Cardiac fibroblast (primary cell): ENCODE data around the gene TSPYL4.
A peak's percentile ranks its signal among the peaks of the same experiment; 100 is the strongest.

ENCODE experiments used
- DNase-seq, 2 donors: peaks; one replicate each; pipeline versions ENCODE4 v3.0.0 to v3.0.0-alpha.2; 2010; ENCODE audit warnings: low read depth in 2 of 2
- H3K4me3 ChIP-seq, 2 donors: replicated peaks in 1 of 2; 1 replicate in 1 of 2; 2 replicates in 1 of 2; pipeline ENCODE4 v1.5.1; 2011; ENCODE audit warnings: low read depth in 2 of 2, low read length in 2 of 2, mild to moderate bottlenecking in 2 of 2, moderate library complexity in 1 of 2
- TF ChIP-seq, protein P1 (sequence below): IDR thresholded peaks from one replicate; pipeline ENCODE4 v1.5.1; 2011; ENCODE audit warnings: low read depth, mild to moderate bottlenecking, low read length, inconsistent platforms

The TSPYL4 gene

DNA sequence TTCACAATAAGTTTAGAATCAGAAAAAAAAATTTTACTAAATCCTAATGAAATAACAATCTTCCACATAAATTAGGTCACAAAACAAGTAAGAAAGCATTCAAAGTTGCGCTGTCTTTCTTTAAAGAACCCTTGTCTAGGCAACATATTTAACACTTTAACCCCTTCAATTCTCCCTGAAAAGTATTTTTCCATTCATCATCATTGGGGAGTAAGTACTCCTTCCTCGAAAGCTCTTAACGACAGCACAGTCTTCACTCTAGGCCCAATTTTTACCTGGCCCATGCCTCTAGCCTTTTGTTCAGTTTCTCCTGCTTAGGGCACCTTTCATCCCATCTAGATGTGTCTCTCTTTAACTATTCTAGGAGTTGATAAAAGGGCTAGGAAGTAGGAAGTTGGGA is 23.2 kb upstream of the TSPYL4 start:
- H3K4me3 ChIP-seq = peak overlapping the region; percentile 27 to 61
- TF ChIP-seq, protein P1, sequence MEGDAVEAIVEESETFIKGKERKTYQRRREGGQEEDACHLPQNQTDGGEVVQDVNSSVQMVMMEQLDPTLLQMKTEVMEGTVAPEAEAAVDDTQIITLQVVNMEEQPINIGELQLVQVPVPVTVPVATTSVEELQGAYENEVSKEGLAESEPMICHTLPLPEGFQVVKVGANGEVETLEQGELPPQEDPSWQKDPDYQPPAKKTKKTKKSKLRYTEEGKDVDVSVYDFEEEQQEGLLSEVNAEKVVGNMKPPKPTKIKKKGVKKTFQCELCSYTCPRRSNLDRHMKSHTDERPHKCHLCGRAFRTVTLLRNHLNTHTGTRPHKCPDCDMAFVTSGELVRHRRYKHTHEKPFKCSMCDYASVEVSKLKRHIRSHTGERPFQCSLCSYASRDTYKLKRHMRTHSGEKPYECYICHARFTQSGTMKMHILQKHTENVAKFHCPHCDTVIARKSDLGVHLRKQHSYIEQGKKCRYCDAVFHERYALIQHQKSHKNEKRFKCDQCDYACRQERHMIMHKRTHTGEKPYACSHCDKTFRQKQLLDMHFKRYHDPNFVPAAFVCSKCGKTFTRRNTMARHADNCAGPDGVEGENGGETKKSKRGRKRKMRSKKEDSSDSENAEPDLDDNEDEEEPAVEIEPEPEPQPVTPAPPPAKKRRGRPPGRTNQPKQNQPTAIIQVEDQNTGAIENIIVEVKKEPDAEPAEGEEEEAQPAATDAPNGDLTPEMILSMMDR = no peak
- no peak for DNase-seq

DNA sequence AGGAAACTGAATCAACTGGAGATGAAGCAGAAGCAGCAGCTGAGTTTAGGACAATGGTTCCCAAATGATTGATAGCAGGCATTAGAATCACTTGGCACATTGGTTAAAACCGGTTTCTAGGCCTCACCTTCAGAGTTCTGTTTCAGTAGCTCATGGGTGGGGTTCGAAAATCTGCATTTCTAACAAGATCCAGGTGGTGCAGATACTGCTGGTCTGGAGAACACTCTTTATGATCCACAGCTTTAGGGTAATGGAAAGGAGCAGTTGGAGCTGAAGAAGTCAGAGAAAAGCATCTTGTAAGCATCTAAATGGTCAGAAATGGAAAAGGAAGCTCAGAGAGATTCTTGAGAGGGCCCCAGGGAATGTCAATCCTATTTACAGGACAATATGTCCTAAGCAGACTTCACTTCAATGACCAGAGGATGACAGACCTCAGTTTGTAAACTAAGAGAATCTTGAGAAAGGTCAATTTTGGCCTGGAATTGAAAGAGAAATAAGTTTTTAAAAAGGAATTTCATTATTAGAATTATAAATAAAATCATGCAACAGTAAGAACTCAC is 17.4 kb upstream of the TSPYL4 start:
- no peak for DNase-seq
- TF ChIP-seq, protein P1 = no peak
- H3K4me3 ChIP-seq = no peak overlapping the region

DNA sequence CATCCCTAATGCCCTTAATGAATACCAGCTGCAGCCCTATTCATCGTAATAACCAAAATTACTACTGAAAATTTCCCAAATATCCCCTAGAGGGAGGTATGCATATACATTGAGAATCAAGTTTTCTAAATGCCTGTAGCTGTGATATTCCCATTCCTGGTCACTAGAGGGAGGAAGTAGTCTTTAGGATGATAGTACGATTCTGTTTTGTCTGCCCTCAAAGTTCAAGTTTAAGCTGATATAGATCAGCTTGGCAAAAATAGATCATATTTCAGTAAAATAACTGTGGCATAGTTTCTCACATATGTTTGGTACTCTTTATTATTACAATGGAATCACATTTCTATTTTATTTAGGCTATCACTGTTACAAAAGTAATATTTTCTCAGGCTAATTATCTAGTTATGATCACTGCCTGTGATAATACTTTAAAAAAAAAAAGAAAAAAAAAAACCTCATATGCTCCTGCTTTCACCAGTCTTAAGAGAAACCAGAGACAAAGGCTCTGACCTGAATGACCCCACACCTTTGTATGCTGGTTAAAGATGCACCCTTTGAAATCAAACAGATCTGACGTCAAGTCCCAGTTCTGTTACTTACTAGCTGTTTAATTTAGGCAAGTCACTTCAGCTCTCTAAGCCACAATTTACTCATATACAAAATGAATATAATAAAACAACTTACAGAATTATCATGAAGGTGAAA is 14.9 kb upstream of the TSPYL4 start:
- peak; percentile 86 to 90 for DNase-seq
- TF ChIP-seq, protein P1 = peak; percentile 84

DNA sequence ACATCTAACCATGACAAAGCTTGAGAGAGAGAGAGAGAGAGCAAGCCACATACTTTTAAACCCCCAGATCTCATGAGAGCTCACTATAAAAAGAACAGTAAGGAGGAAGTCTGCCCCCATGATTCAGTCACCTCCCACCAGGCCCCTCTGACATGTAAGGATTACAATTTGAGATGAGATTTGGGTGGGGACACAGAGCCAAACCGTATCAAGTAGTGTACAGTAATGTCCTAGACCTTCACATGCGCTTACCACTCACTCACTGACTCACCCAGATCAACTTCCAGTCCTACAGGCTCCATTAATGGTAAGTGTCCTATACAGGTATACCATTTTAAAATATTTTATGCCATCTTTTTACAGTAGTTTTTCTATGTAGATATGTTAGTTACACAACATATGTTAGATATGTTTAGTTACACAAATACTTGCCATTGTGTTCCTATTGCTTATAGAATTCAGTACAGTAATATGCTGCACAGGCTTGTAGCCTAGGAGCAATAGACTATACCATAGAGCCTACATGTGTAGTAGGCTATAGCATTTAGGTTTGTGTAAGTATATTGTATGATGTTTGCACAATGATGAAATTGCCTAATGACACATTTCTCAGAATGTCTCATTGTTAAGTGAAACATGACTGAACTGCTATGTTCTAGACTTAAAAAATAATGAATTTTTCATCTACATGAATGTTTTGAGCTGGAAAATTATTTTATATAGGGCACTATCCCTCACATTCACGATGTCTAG is 14.1 kb upstream of the TSPYL4 start:
- H3K4me3 ChIP-seq = no peak overlapping the region
- peak in 1 of 2 donors; percentile 55 for DNase-seq
- TF ChIP-seq, protein P1 = no peak

More for the DNA sequence above, 14.9 kb upstream of the TSPYL4 start:
- no peak overlapping the region for H3K4me3 ChIP-seq

DNA sequence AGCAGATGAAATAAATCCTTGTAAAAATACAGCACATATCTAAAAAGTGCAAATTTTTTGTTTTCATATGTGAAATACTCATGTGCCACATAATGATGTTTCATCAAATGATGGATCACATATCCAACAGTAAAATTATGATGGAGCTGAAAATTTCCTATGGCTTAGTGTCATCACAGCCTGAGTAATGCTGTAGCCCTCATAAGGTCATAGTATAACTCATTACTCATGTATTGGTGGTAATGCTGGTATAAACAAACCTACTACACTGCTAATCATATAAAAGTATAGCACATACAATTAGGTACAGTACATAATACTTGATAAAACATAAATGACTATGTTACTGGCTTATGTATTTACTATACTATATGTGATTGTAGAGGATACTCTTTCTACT is 12.9 kb upstream of the TSPYL4 start:
- TF ChIP-seq, protein P1 = no peak
- no peak overlapping the region for H3K4me3 ChIP-seq
- DNase-seq = peak in 1 of 2 donors; percentile 64

DNA sequence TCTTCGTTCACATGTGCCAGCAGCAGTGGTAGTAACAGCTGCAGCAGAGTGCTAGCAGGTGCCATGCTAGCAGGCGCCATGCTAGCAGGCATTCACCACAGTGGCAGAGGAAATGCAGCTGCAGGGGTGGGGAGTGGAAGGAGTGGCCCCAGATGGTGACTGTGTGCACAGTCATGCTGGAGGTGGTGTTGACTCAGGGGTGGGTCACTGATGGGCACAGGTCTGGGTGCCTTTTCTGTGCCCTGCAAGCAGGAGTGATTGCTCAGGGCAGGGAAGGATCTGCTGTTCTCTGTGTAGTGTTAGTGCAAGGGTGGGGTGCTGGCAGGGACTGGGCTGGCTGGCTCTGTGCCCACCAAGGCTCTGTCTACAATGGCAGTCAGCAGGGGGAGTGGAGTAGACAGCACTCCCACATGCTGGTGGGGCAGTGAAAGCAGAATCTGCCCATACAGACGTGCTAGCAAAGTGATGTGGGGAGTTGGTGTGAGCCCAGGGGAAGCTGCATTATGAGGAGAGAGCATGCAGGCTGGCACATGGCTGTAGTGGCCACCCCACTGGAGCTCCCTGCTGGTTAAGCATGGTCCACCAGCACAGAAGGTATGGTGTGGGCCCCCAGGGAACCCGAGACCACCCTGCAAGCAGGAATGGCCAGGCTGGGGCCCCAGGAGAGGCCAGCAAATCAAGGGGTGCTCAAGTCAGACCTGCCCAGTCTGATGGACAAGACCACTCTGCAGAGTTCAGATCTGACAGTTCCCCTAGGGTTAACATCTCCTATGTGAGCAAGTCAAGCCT is 11.4 kb upstream of the TSPYL4 start:
- H3K4me3 ChIP-seq = no peak overlapping the region
- TF ChIP-seq, protein P1 = no peak
- DNase-seq = peak in 1 of 2 donors; percentile 36
